ENCODE measurements around the gene CPHXL2. TPM values are rescaled to one million over a fixed set of nuclear protein-coding genes. Genes with fewer than 3 reads are reported as not detected.
A peak's percentile ranks its signal among the peaks of the same experiment; 100 is the strongest.

The CPHXL2 gene
- total RNA-seq, 2 donors from 2014 or later = not detected

DNA sequence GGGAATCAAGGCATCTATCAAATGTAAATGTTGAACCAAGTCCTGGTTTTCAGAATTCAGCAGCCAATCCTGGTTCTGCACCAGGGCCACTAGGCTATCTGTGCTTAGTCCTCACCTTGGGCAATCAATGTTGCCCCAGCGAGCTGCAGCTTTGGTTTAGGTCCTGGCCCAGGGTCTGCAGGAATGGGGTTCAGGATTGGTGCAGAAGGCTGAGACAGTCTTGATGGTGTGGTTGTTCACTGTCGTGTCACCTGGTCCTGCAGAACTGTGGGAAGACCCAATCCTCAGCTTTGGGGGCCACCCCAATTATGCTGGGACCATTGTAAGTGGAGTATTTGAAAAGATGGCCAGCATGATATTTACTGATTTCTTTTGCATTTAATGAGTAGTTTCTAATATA, 18.6 kb downstream of the CPHXL2 start:
- no peaks in the 10 kb centered on the region for H3K27me3 ChIP-seq
- H3K9me3 ChIP-seq = no peaks in the 10 kb centered on the region
- no peak overlapping the region for H3K9ac ChIP-seq (ENCODE audit: low read depth in 2 of 2, low read length in 2 of 2)
- TF ChIP-seq, protein P1, sequence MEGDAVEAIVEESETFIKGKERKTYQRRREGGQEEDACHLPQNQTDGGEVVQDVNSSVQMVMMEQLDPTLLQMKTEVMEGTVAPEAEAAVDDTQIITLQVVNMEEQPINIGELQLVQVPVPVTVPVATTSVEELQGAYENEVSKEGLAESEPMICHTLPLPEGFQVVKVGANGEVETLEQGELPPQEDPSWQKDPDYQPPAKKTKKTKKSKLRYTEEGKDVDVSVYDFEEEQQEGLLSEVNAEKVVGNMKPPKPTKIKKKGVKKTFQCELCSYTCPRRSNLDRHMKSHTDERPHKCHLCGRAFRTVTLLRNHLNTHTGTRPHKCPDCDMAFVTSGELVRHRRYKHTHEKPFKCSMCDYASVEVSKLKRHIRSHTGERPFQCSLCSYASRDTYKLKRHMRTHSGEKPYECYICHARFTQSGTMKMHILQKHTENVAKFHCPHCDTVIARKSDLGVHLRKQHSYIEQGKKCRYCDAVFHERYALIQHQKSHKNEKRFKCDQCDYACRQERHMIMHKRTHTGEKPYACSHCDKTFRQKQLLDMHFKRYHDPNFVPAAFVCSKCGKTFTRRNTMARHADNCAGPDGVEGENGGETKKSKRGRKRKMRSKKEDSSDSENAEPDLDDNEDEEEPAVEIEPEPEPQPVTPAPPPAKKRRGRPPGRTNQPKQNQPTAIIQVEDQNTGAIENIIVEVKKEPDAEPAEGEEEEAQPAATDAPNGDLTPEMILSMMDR (IDR thresholded peaks at IDR 0.05) = no peak
- no peaks in the 10 kb centered on the region for H3K4me1 ChIP-seq
- no peak for DNase-seq
- no peak overlapping the region for H3K27ac ChIP-seq
- H3K36me3 ChIP-seq = peaks cover 14% of the 10 kb centered on the region
- intact Hi-C loops (cut with DNase I) = no loop called here
- no peak overlapping the region for H3K4me3 ChIP-seq

DNA sequence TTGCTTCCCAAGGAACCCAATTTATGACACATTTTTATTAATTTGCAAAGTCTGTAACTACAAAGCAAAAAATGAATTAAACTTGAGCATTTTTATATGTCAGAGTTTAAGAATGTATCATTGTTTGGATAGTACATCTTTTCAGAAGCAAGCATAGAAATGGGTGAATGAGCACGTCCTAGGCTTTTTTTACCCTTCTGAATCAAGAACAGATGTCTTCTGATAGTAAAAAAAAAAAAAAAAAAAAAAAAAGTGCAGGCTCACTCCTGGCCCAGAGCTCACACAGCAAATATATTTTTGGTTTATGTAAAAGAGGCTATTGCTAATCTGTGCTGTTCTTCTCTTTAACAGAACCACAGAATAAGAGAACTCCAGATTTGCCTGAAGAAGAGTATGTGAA, 22.9 kb downstream of the CPHXL2 start:
- H3K4me3 ChIP-seq = no peak overlapping the region
- no peak overlapping the region for H3K9ac ChIP-seq (ENCODE audit: low read depth in 2 of 2, low read length in 2 of 2)
- intact Hi-C loops (cut with DNase I) = loop anchor here (5.0 kb wide), 1 partner anchor 108 kb away; no protein-coding TSS in a partner anchor
- no peaks in the 10 kb centered on the region for H3K27me3 ChIP-seq
- peaks cover 10% of the 10 kb centered on the region for H3K4me1 ChIP-seq
- no peak for DNase-seq
- H3K36me3 ChIP-seq = peaks cover 14% of the 10 kb centered on the region
- no peak overlapping the region for H3K27ac ChIP-seq
- no peaks in the 10 kb centered on the region for H3K9me3 ChIP-seq
- TF ChIP-seq, protein P1 (IDR thresholded peaks at IDR 0.05) = no peak

DNA sequence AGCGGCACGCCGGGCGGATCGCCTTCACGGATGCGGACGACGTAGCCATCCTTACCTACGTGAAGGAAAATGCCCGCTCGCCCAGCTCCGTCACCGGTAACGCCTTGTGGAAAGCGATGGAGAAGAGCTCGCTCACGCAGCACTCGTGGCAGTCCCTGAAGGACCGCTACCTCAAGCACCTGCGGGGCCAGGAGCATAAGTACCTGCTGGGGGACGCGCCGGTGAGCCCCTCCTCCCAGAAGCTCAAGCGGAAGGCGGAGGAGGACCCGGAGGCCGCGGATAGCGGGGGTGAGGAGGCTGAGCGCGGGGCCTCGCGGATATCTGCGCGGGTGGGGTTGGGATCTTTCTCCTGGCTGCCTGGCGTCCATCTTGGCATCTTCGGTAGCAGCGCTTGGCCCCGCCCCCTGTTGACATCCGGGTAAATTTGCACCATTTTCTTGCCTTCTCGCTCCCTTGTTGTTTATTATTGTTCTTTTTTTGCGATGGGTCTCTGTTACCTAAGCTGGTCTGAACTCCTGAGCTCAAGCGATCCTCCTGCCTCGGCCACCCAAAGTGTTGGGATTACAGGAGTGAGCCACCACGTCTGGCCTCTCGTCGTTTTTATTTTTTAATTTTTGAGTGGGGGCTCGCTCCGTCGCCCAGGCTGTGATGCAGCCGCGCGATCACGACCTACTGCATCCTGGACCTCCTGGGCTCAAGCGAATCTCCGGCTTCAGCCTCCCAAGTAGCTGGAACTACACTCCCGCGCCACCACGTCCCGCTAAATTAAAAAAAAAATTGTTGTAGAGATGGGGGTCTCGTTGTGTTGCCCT, 28.3 kb downstream of the CPHXL2 start:
- TF ChIP-seq, protein P1 (IDR thresholded peaks at IDR 0.05) = no peak
- H3K9me3 ChIP-seq = no peaks in the 10 kb centered on the region
- intact Hi-C loops (cut with DNase I) = no loop called here
- H3K27ac ChIP-seq = peak overlapping the region; percentile 99
- H3K27me3 ChIP-seq = no peaks in the 10 kb centered on the region
- peak; percentile 92 for DNase-seq
- H3K4me3 ChIP-seq = peak overlapping the region; percentile 94
- H3K4me1 ChIP-seq = peaks cover 18% of the 10 kb centered on the region
- no peaks in the 10 kb centered on the region for H3K36me3 ChIP-seq
- peak overlapping the region; percentile 95 to 99 for H3K9ac ChIP-seq (ENCODE audit: low read depth in 2 of 2, low read length in 2 of 2)

DNA sequence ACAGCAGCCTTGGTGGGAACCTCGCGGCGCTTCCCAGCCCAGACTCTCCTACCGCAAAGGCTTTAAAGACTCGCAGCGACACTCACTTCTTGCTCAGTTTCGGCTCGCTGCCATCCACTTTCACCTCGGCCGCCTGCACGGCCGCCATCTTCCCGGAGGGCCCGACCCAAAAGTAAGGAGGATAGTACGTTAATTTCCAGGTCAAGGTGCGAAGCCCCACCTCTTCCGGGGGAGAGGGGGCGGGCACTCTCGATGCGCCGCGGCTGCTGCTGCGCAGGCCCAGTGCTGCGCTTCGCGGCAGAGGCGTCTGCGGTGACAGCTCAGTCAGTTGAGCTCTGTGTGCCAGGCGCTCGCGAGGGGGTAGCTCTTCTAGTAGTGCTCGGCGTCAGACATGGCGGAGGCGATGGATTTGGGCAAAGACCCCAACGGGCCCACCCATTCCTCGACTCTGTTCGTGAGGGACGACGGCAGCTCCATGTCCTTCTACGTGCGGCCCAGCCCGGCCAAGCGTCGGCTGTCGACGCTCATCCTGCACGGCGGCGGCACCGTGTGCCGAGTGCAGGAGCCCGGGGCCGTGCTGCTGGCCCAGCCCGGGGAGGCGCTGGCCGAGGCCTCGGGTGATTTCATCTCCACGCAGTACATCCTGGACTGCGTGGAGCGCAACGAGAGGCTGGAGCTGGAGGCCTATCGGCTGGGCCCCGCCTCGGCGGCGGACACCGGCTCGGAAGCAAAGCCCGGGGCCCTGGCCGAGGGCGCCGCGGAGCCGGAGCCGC, 29.1 kb downstream of the CPHXL2 start, which contains the start of the genes KARS1 and TERF2IP:
Gene KARS1, minus strand, starts transcription at position 174 of the 773 bp plus-strand sequence. Its CDS starts 26 bp downstream, at position 148.
Gene TERF2IP, plus strand, starts transcription at position 282 of the 773 bp plus-strand sequence. Its CDS starts 110 bp downstream, at position 392.
- Histone ChIP-seq H3K27me3 (no peaks in the 10 kb centered on the region), H3K27ac (peak within 1 kb of the TSS; percentile 99), H3K4me1 (peaks cover 18% of the 10 kb centered on the region), H3K4me3 (peak within 1 kb of the TSS; percentile 94), H3K9ac (ENCODE audit: low read depth in 2 of 2, low read length in 2 of 2) (peak within 1 kb of the TSS; percentile 95 to 99), H3K9me3 (no peaks in the 10 kb centered on the region), H3K36me3 (no peaks in the 10 kb centered on the region)
- TF ChIP-seq, protein P1 (IDR thresholded peaks at IDR 0.05) = no peak
- DNase-seq = peak; percentile 95
- intact Hi-C loops (cut with DNase I) = no loop called here

DNA sequence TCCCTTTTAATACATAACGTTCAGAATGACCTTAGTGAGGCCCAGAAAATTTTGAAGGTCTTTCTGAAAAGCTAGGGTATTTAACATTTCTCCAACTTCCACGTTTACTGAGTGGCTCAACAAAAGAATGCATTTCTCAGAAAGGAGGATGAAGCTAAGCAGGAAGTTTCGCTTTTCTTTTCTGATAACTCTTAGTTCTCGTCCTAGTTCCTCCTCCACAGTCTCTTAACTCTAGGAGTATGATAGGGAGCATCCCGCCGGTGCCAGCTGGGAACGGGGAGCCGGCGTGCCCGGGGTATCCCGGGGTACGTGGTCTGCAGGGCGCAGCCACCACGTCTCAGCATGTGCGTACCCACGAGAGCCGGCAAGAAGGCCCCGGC, 29.7 kb downstream of the CPHXL2 start:
- no peaks in the 10 kb centered on the region for H3K27me3 ChIP-seq
- H3K27ac ChIP-seq = peak overlapping the region; percentile 99
- no peak for DNase-seq
- H3K9me3 ChIP-seq = no peaks in the 10 kb centered on the region
- intact Hi-C loops (cut with DNase I) = no loop called here
- peaks cover 18% of the 10 kb centered on the region for H3K4me1 ChIP-seq
- no peaks in the 10 kb centered on the region for H3K36me3 ChIP-seq
- peak overlapping the region; percentile 95 to 99 for H3K9ac ChIP-seq (ENCODE audit: low read depth in 2 of 2, low read length in 2 of 2)
- TF ChIP-seq, protein P1 (IDR thresholded peaks at IDR 0.05) = no peak
- peak overlapping the region; percentile 94 for H3K4me3 ChIP-seq

All from colonic mucosa (tissue), 4 donors.